Cerebellar cortex (tissue), 1 donor: Measurements from ENCODE around the gene CDKL4.
"Not testable (repeated sequence)": the region's sequence is repeated elsewhere in the genome, so short reads cannot be mapped to it uniquely, and the experiment has no call there.

Source experiments
- DNase-seq: peaks from one replicate; pipeline ENCODE4 v3.0.0-alpha.2; 2015; ENCODE audit warnings: low spot score

Gene CDKL4

GRCh38 chr2:39232141-39232540 lies 11.6 kb downstream of the CDKL4 start:
- no peak for DNase-seq

- DNase-seq, result no peak
Measured at GRCh38 chr2:39228413-39229209, 15.2 kb downstream of the CDKL4 start.

GRCh38 chr2:39227628-39228412 lies 15.9 kb downstream of the CDKL4 start:
- peak; percentile 85 for DNase-seq

- DNase-seq, result no peak
Measured at GRCh38 chr2:39225567-39225966, 18.2 kb downstream of the CDKL4 start.

- DNase-seq, result no peak
Measured at GRCh38 chr2:39223909-39224308, 19.9 kb downstream of the CDKL4 start.

- no peak for DNase-seq
Measured at GRCh38 chr2:39221459-39221858, 22.3 kb downstream of the CDKL4 start.

- no peak for DNase-seq
Measured at GRCh38 chr2:39220136-39220535, 23.6 kb downstream of the CDKL4 start.

GRCh38 chr2:39218391-39218790 lies 25.4 kb downstream of the CDKL4 start:
- DNase-seq, result no peak

GRCh38 chr2:39217192-39217550 lies 26.6 kb downstream of the CDKL4 start:
- no peak for DNase-seq

GRCh38 chr2:39216346-39217191 lies 27.2 kb downstream of the CDKL4 start:
- no peak for DNase-seq

GRCh38 chr2:39215545-39215944 lies 28.2 kb downstream of the CDKL4 start:
- DNase-seq, result no peak

- no peak for DNase-seq
Measured at GRCh38 chr2:39213015-39213414, 30.8 kb downstream of the CDKL4 start.

GRCh38 chr2:39210846-39211245 lies 32.9 kb downstream of the CDKL4 start:
- peak; percentile 12 for DNase-seq

GRCh38 chr2:39203382-39203781 lies 40.4 kb downstream of the CDKL4 start:
- DNase-seq, result no peak

GRCh38 chr2:39202639-39203369 lies 41.0 kb downstream of the CDKL4 start:
- DNase-seq, result no peak

- not testable (repeated sequence) for DNase-seq
Measured at GRCh38 chr2:39197003-39197402, 46.8 kb downstream of the CDKL4 start.

- no peak for DNase-seq
Measured at GRCh38 chr2:39194686-39195085, 49.1 kb downstream of the CDKL4 start.

GRCh38 chr2:39188960-39189494 lies 54.7 kb downstream of the CDKL4 start:
- DNase-seq, result no peak

GRCh38 chr2:39183673-39184072 lies 60.1 kb downstream of the CDKL4 start:
- DNase-seq, result no peak

GRCh38 chr2:39181297-39181696 lies 62.5 kb downstream of the CDKL4 start:
- no peak for DNase-seq
